ENCODE data around the gene RUNDC3A. TPM values are rescaled to one million over a fixed set of nuclear protein-coding genes. Genes with fewer than 3 reads are reported as not detected.

The RUNDC3A gene
- total and polyA plus RNA-seq, 4 donors = 0.61 to 4.9 (median 0.80) TPM

GRCh38 chr17:44282264-44282663, 26.1 kb upstream of the RUNDC3A start:
- H3K4me3 ChIP-seq = no peak overlapping the region
- no peak for DNase-seq
- no peaks in the 10 kb centered on the region for H3K9me3 ChIP-seq (ENCODE audit: control insufficient read depth in 4 of 4, insufficient read depth in 3 of 4, low read length in 3 of 4)
- peaks cover 0 to 2% (median 0%) of the 10 kb centered on the region in 3 donors for H3K27me3 ChIP-seq (ENCODE audit: control insufficient read depth in 3 of 3, insufficient read depth in 3 of 3, low read length in 2 of 3)
- no peak for ATAC-seq (ENCODE audit: insufficient read depth, low FRiP score)
- TF ChIP-seq, protein P1, sequence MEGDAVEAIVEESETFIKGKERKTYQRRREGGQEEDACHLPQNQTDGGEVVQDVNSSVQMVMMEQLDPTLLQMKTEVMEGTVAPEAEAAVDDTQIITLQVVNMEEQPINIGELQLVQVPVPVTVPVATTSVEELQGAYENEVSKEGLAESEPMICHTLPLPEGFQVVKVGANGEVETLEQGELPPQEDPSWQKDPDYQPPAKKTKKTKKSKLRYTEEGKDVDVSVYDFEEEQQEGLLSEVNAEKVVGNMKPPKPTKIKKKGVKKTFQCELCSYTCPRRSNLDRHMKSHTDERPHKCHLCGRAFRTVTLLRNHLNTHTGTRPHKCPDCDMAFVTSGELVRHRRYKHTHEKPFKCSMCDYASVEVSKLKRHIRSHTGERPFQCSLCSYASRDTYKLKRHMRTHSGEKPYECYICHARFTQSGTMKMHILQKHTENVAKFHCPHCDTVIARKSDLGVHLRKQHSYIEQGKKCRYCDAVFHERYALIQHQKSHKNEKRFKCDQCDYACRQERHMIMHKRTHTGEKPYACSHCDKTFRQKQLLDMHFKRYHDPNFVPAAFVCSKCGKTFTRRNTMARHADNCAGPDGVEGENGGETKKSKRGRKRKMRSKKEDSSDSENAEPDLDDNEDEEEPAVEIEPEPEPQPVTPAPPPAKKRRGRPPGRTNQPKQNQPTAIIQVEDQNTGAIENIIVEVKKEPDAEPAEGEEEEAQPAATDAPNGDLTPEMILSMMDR (IDR thresholded peaks at IDR 0.05; ENCODE audit: control extremely low read depth, extremely low read depth) = no peak
- WGBS, 2 donors = 79 to 83% methylated on average over 3 of the region's 3 CpGs
- H3K9ac ChIP-seq (ENCODE audit: insufficient read depth in 1 of 2, low read length in 2 of 2) = no peak overlapping the region
- no peak overlapping the region for H3K27ac ChIP-seq (ENCODE audit: low read depth in 1 of 2, low read length in 1 of 2)
- H3K36me3 ChIP-seq (ENCODE audit: control insufficient read depth in 4 of 4, insufficient read depth in 4 of 4, low read length in 4 of 4) = no peaks in the 10 kb centered on the region
- peaks cover 0 to 11% (median 6%) of the 10 kb centered on the region in 5 donors for H3K4me1 ChIP-seq (ENCODE audit: control insufficient read depth in 5 of 5, insufficient read depth in 5 of 5, low read length in 5 of 5)

- 84 to 88% methylated on average over 8 of the region's 8 CpGs for WGBS, 2 donors
- Histone ChIP-seq H3K27me3 (ENCODE audit: control insufficient read depth in 3 of 3, insufficient read depth in 3 of 3, low read length in 2 of 3) (peaks cover 0 to 2% (median 0%) of the 10 kb centered on the region in 3 donors), H3K9me3 (ENCODE audit: control insufficient read depth in 4 of 4, insufficient read depth in 3 of 4, low read length in 3 of 4) (no peaks in the 10 kb centered on the region), H3K4me1 (ENCODE audit: control insufficient read depth in 5 of 5, insufficient read depth in 5 of 5, low read length in 5 of 5) (peaks cover 0 to 11% (median 6%) of the 10 kb centered on the region in 5 donors), H3K36me3 (ENCODE audit: control insufficient read depth in 4 of 4, insufficient read depth in 4 of 4, low read length in 4 of 4) (no peaks in the 10 kb centered on the region), H3K9ac (ENCODE audit: insufficient read depth in 1 of 2, low read length in 2 of 2) (no peak overlapping the region), H3K4me3 (no peak overlapping the region), H3K27ac (ENCODE audit: low read depth in 1 of 2, low read length in 1 of 2) (no peak overlapping the region)
- TF ChIP-seq, protein P1 (IDR thresholded peaks at IDR 0.05; ENCODE audit: control extremely low read depth, extremely low read depth) = no peak
- ATAC-seq (ENCODE audit: insufficient read depth, low FRiP score) (no peak), DNase-seq (no peak)
Observed at GRCh38 chr17:44283344-44284023, 24.9 kb upstream of the RUNDC3A start.

DNA sequence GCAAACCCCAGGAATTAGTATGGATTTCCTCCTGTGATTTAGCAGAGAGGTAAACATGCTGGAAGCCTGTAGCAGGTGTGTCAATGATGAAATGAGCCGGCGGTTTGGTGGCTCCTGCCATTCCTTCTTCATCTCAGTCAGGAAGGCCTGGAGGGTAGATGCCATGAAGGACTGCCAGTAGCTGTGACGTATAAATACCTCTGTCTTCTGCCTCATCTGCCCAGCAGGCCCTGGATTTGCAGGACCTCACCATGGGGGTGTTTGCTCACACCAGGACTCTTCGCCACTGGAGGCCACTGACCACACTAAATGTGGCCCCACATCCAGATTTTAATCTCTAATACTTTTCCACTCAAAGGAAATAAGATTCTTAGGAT, 24.4 kb upstream of the RUNDC3A start:
- 85 to 95% methylated on average over 4 of the region's 4 CpGs for WGBS, 2 donors
- no peaks in the 10 kb centered on the region for H3K9me3 ChIP-seq (ENCODE audit: control insufficient read depth in 4 of 4, insufficient read depth in 3 of 4, low read length in 3 of 4)
- H3K27ac ChIP-seq (ENCODE audit: low read depth in 1 of 2, low read length in 1 of 2) = no peak overlapping the region
- ATAC-seq (ENCODE audit: insufficient read depth, low FRiP score) (no peak), DNase-seq (no peak)
- no peak overlapping the region for H3K9ac ChIP-seq (ENCODE audit: insufficient read depth in 1 of 2, low read length in 2 of 2)
- no peak overlapping the region for H3K4me3 ChIP-seq
- H3K4me1 ChIP-seq (ENCODE audit: control insufficient read depth in 5 of 5, insufficient read depth in 5 of 5, low read length in 5 of 5) = peaks cover 0 to 11% (median 6%) of the 10 kb centered on the region in 5 donors
- TF ChIP-seq, protein P1 (IDR thresholded peaks at IDR 0.05; ENCODE audit: control extremely low read depth, extremely low read depth) = no peak
- no peaks in the 10 kb centered on the region for H3K36me3 ChIP-seq (ENCODE audit: control insufficient read depth in 4 of 4, insufficient read depth in 4 of 4, low read length in 4 of 4)
- peaks cover 0 to 2% (median 0%) of the 10 kb centered on the region in 3 donors for H3K27me3 ChIP-seq (ENCODE audit: control insufficient read depth in 3 of 3, insufficient read depth in 3 of 3, low read length in 2 of 3)

Data from lung (tissue), 12 donors.